KOPT-K1 (cell line): ENCODE results near the gene CPNE5.
"Not testable (repeated sequence)": the region's sequence is repeated elsewhere in the genome, so short reads cannot be mapped to it uniquely, and the experiment has no call there.

Source experiments
- H3K27ac ChIP-seq: fragments of 200-600 bp; sonication (generic); 2 replicates; pipeline ENCODE4 v1.5.1; 2016; ENCODE audit warnings: antibody characterized with exemption, mild to moderate bottlenecking, low read depth, low read length; ENCODE audit not compliant: poor library complexity, severe bottlenecking
- H3K36me3 ChIP-seq: fragments of 200-600 bp; sonication (generic); 2 replicates; pipeline ENCODE4 v1.5.1; 2017; ENCODE audit warnings: antibody characterized with exemption, mild to moderate bottlenecking, low read length, moderate library complexity; ENCODE audit not compliant: insufficient read depth
- H3K9me3 ChIP-seq: fragments of 200-600 bp; sonication (generic); 2 replicates; pipeline ENCODE4 v1.5.1; 2017; ENCODE audit warnings: antibody characterized with exemption, low read length, mild to moderate bottlenecking; ENCODE audit not compliant: insufficient read depth, poor library complexity, severe bottlenecking

The CPNE5 gene

DNA sequence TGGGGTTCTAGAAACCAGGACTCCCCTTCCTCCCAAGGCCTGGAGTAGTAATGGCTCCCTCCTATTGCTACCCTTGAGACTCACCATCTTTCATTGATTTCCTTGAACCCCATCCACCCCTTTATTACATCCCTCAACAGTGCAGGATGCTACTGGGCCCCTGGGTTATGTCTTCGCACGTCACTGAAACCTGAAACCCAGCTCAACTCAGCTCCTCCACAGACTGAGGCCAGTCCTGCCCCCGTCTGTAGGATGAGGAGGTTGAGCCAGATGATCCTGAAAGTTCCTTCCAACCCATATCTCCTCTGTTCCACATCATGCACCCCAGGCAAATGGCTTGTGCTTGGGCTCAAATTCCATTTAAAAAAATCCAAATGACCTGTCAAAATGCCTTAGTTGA, 21.4 kb downstream of the CPNE5 start:
- no peaks in the 10 kb centered on the region for H3K36me3 ChIP-seq
- H3K9me3 ChIP-seq: no peaks in the 10 kb centered on the region
- H3K27ac ChIP-seq: no peak overlapping the region

DNA sequence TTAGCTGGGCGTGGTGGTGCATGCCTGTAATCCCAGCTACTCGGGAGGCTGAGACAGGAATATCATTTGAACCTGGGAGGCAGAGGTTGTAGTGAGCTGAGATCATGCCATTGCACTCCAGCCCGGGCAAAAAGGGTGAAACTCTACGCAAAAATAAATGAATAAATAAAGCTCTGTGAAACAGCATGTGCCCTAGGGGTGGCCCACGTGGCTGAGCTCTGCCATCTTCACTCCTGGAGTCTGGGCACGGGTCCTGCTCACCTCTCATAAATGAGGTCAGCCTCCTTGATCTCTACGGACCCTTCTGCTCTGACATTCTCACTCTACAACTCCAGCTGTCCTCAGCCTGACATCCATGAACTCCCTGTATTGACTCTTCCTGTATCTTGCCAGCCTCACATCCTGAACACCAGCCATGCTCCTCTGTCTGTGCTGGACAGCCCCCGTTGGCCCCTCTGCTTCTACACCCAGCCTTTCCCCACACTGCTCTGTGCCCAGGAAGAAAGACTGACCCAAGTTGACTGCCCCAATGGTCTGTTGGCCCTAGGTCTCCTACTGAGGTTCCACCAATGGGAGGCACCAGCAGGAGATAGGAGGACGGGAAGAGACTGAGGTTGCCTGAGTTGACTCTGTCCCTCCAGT, 21.9 kb downstream of the CPNE5 start:
- Histone ChIP-seq H3K9me3 (no peaks in the 10 kb centered on the region), H3K36me3 (no peaks in the 10 kb centered on the region), H3K27ac (no peak overlapping the region)

DNA sequence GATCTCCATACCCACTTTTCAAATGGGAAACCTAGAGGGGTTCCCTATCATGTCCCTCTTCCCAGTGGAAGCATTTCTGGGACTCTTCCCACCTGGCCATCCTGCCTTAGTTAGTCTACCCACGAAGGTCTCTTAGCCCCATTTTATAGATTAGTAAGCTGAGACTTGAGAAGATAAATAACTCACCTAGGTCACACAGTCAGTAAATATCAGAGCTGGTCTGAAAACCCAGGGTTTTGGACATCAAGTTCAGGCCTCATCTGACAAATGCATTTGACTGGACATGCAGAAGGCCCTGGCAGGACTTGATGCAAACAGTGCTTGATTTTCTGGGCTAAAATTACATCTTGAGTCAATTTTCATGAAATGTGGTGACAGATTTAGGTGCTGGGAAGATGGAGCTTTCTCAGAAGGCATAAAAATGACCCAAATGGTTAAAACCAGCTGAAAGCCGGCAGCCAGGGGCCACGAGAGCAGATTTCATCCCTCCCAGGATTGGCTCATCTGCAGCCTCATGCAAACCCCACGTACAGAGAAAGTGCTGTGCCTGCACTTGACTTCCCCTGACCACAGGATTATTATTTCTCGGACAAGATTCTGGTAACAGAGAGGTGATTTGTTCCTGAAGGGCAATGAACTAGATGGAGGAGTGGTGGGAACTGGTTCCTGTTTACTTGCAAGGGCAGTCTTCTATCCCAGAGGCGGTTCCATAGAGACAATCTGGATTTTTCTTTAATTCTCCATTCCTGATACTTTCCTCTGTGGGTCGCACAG, 23.1 kb downstream of the CPNE5 start:
- Histone ChIP-seq H3K36me3 (no peaks in the 10 kb centered on the region), H3K27ac (no peak overlapping the region), H3K9me3 (no peaks in the 10 kb centered on the region)

DNA sequence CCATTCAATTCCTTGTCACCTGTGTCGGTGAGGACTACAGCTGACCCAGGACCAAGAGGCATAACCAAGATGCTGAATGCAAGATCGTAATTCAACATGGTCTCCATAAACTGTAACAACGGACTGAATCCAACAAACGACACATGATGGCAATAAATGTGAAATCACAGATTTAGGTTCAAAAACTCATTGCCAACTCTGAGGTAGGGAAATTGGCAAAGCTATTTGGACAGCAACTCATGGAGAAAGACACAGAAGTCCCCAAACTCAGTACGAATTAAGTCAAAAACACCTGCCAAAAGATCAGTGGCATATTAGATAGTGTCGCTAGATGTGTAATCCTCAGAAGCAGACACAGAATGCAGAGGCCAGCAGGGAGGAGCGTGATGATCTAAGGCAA, 25.0 kb downstream of the CPNE5 start:
- H3K9me3 ChIP-seq: no peaks in the 10 kb centered on the region
- H3K36me3 ChIP-seq: no peaks in the 10 kb centered on the region
- no peak overlapping the region for H3K27ac ChIP-seq

DNA sequence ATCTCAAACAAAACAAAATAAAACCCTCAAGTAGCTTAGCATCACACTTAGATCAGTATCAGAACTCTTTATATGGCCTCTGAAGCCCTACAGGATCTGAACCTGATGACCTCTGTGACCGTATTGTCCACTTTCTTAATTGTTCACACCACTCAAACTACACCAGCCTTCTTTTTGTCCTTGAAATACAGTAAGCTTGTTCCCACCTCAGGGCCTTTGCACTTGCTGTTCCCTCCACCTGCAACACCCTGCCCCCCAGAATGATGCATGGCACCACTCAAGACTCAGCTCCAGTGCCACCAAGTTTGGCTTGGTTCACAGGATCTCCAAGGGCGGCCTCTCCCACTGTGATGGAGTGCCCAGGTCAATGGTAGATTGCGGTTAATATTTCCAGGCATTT, 25.7 kb downstream of the CPNE5 start:
- no peaks in the 10 kb centered on the region for H3K9me3 ChIP-seq
- no peak overlapping the region for H3K27ac ChIP-seq
- no peaks in the 10 kb centered on the region for H3K36me3 ChIP-seq

DNA sequence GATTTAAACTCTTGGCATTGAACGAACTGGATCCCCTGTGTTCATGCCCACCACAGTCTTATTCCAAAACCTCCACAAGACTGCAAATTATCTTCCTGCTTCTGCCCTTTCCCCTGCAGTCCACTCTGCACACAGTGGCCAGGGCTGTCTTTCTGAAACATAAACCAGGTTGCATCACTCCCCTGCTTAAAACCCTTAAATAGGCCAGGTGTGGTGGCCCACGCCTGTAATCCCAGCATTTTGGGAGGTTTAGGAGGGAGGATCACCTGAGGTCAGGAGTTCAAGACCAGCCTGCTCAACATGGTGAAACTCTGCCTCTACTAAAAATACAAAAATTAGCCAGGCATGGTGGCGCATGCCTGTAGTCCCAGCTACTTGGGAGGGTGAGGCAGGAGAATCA, 26.2 kb downstream of the CPNE5 start:
- H3K27ac ChIP-seq, H3K9me3 ChIP-seq, H3K36me3 ChIP-seq: not testable (repeated sequence)

DNA sequence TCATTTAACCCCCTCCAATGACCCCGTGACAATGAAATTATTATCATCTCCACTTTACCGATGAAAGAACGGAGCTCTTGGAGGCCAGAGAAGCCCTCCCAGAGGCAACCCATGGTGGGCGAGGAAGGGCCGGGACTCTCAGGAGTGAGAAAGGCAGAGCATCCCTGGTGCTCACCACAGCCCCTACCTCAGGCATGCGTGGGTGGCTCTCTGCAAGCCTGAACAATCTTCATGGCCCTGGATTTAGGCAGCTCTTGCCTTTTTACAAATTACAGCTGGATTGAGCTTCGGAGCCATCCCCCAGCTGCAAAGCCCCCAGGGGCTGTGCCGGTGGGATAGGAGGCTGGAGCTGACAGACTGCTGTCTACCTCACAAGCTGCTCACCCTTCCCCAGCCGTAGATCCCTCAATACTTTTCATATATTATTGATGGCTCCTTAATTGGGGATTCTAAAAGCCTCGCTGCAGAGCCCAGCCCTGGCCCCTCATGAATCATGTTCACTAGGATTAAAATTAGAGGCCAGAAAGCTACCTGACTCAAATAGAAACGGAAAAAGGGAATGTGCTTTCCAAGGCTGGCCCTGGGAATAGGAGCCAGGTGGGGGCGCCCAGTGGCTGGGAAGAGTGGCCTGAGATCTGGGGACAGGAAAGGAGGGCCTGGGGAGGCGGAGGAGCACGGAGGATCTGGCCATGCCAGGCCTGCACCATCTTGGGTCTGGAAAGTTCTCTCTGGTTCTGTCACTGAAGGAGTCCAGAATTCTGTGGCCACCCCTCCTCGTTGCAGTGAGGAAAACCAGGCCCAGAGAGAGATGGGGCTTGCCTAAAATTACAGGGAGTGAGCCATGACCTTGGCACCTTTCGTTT, 29.1 kb downstream of the CPNE5 start:
- Histone ChIP-seq H3K27ac (no peak overlapping the region), H3K36me3 (no peaks in the 10 kb centered on the region), H3K9me3 (no peaks in the 10 kb centered on the region)

DNA sequence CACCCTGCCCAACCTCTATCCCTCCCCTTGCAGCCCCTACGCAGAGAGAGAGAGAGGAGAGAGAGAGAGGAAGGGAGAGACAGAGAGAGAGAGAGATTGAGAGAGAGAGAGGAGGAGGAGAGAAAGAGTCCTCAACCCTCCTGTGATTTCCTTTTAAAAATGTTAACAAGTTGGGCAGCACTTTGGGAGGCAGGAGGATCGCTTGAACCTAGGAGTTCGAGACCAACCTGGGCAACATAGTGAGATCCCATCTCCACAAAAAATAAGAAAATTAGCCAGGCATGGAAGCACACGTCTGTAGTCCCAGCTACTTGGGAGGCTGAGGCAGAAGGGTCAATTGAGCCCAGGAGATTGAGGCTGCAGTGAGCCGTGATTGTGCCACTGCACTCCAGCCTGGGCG, 30.1 kb downstream of the CPNE5 start:
- no peaks in the 10 kb centered on the region for H3K36me3 ChIP-seq
- H3K9me3 ChIP-seq: no peaks in the 10 kb centered on the region
- H3K27ac ChIP-seq: no peak overlapping the region

DNA sequence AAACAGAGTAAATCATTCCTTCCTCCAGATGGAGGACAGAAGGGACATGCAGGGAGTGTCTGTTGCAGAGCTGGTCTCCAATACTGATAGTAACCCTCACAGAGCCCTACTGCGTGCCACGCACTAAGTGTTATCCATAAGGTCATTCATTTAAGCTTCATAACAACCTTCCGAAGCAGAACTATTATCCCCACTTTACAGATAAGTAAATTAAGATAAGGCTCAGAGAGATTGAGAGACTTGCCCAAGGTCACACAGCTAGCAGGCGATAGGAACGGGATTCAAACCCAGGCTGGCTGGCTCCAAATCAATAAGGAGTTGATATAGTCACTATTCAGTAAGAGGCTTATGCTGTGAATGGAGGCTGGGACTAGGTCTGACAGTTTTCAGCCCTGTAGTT, 30.6 kb downstream of the CPNE5 start:
- Histone ChIP-seq H3K9me3 (no peaks in the 10 kb centered on the region), H3K36me3 (no peaks in the 10 kb centered on the region), H3K27ac (no peak overlapping the region)

DNA sequence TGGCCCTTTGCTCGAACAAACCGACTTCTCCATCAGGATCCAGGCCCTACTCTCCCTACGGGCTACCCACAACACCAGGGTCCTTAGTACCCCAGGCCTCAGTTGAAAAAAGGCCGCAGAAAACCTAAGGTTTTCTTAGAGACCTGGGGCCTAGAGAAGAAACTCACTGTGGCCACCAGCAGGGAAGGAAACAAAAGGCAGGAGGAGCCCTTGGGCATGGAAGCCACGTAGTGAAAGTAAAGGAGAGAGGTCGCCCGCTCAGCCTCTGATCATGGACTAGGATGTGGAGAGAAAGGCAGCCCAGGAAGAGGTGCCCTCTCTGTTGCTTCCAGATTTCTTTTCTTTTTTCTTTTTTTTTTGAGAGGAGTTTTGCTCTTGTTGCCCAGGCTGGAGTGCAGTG, 31.5 kb downstream of the CPNE5 start:
- Histone ChIP-seq H3K27ac (no peak overlapping the region), H3K36me3 (no peaks in the 10 kb centered on the region), H3K9me3 (no peaks in the 10 kb centered on the region)

DNA sequence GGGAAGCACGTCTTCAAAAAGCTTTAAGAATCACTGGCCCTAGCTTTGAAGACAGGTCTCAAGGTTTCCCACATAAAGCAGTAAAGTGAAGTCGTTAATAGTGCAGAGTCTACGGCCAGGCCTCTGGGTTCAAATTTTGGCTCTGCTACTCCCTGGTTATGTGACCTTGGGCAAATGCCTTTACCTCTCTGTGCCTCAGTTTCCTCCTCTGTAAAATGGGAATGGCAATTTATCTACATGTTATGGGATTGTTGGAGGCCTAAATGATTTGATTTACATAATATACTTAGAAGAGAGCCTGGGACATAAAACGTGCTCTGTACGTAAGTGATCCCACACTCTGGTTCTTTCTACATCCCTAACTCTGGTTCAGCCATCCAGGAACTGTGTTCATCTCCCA, 32.1 kb downstream of the CPNE5 start:
- no peaks in the 10 kb centered on the region for H3K9me3 ChIP-seq
- no peak overlapping the region for H3K27ac ChIP-seq
- H3K36me3 ChIP-seq: no peaks in the 10 kb centered on the region

DNA sequence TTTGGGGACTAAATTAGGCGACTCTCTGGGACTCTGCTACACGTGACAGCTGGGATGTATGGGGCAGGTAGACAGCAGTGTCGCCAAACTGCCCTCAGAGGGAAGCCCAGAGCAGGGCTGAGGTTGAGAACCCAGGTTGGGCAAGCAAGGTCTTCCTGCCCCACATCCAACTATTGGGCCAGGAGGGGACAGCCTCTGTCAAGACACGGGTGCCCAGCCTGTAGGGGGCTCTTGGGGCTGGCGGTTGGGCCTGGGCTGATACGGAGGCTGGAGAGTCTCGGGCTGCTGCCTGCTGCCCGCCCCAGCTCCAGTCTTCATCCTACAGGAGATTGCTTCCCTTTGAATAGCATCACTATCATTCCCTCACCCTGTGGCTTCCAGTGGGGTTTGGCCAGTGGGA, 33.3 kb downstream of the CPNE5 start:
- Histone ChIP-seq H3K27ac (no peak overlapping the region), H3K9me3 (no peaks in the 10 kb centered on the region), H3K36me3 (no peaks in the 10 kb centered on the region)

DNA sequence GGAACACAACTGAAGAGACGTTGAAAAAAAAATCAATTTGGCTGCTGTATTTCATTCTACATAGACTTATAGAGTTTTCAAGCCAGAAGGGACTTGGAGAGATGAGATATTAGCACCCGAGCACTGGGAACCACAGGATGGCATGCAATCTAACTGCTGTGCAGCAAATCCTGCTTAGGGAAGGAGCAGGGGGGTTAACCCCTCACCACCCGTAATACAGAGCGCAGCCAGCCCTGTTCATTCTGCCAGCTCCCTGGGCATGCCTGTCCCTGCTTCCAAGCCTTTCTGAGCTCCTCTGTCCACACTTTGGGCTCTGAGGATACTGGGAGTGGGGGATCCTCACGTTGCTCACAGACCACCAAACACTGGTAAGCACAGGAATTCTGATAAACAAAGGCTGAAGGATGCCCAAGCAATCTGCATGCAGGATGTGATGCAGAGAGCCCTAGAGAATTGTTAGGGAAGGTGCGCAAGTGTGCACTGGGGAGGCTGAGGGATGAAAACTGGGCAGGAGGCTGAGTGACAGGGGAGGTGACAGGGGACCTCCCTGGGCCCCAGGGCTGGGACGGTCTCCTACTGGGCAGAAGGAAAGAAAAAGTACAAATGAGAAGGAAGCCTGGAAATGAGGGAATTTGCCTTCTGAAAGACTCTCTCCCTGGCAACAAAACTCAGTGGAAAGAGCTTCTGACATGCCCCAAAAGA, 34.0 kb downstream of the CPNE5 start:
- H3K36me3 ChIP-seq: no peaks in the 10 kb centered on the region
- no peaks in the 10 kb centered on the region for H3K9me3 ChIP-seq
- no peak overlapping the region for H3K27ac ChIP-seq

DNA sequence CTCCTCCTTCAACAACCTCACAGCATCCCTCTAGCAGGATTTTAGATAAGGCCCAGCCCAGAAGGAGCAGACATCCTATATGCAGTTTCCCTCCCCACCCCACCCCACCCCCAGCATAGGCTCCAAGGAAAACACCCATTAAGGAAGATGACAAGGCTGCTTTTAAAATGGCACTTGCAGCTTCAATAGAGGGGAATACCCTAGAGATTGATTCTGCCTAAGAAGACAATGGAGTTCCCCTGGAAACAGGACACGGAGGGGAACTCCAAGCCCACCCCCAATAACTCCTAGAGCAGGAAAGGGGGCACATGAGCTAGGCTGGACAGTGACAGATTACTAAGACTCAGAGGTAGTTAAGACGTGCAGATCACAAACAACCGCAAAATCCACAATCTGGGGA, 34.7 kb downstream of the CPNE5 start:
- H3K27ac ChIP-seq: no peak overlapping the region
- H3K36me3 ChIP-seq: no peaks in the 10 kb centered on the region
- H3K9me3 ChIP-seq: no peaks in the 10 kb centered on the region

DNA sequence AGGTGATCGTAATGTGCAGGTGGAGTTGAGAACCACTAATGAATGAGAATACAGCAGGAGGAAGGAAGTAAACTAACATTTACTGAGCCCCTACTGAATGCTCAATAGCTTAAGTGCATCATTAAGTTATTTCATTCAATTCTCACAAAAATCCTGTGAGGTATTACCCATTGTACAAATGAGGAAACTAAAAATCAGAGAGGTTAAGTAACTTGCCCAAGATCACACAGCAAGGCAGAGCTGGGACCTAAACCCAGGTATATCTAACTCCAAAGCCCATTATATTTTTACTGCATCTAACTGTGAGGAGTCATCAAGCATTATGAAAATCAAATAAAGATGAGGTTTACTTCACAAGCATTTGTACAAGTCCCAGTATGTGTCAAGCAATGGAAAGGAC, 35.3 kb downstream of the CPNE5 start:
- Histone ChIP-seq H3K27ac (no peak overlapping the region), H3K9me3 (no peaks in the 10 kb centered on the region), H3K36me3 (no peaks in the 10 kb centered on the region)
